Measurements from ENCODE around the gene GAL3ST2.

The GAL3ST2 gene

DNA sequence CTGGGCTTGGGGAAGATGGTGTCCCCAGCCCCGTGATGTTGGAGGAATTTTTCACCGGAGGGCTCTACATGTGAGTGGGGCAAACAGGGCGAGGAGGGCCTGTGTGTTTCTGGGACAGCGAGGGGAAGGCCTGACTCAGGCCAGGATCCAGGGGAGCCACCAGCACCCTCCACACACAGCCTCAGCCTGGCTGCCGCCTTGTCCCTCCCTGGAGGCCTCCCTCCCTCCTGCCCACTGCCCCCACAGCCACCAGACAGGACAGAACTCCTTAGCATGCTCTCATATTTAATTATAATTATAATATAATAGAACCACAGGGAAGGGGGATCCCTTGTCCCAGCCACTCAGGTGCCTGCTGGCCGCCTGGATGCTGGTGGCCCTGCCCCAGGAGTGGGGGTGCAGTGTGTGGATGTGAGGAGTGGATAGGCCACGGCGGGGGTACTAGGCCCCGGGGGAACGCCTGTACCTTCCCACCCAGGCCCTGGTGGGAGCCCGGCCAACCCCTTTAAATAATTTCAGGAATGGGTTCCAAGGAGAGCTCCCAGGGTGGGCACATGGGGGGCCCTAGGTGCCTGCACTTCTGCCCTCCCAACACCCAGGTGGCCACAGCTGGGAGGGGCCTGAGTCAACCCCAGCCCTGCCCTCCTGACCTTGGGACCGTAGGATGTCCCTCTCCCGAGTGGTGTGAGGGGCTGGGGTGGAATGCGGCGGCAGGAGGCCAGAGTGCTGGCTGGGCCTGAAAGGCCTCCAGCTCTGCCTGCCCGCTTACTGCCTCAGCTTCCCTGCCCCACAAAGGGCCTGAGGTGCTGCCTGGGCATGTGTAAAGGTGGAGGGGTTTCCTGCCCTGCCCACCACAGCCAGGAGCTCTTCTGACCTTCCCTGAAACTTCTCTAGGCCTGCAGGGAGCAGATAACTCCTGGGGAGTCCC, 73.3 kb downstream of the GAL3ST2 start:
- H3K4me3 Mint-ChIP-seq = no peak overlapping the region

DNA sequence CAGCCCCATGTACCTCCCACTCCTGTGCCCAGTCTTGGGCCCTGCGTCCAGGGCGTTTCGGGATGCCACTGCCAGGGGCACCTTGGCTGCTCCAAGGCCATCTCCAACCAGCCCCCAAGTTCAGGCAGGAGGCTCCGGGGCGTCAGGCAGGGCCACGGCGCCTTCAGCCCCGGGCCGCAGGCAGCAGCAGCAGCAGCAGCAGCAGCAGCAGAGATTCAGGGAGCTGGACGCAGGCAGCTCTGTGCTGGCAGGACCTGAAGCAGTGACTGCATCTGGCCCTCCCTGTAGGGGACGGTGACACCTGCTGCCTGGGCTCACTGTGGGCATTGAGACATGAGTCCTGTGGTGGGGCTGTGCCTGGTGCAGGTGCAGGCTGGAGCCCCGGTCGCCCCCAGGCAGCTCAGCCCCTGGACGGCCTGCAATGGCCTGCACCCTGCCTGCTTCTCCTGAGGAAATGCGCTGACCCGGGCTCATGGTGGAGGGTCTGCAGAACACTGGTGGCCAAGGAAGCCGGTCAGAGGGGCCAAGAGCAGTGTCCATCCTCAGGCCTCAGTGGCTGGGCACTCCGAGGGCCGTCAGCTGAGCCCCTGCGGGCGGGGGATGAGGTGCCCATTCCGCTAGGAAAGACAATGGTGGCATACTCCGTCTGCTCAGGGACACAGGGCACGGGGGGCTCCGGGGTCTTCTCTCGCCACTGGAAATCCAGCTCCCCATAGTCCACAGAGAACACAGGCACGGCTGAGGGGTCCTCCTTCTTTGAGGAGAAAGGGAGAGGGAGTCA, 74.1 kb downstream of the GAL3ST2 start:
- intact Hi-C loops (cut with micrococcal nuclease) = no loop called here
- Mint-ChIP-seq H3K27ac (no peak overlapping the region), H3K4me1 (ENCODE audit: low read depth) (peaks cover 10% of the 10 kb centered on the region), H3K9me3 (no peaks in the 10 kb centered on the region), H3K4me3 (no peak overlapping the region), H3K27me3 (peaks cover 19% of the 10 kb centered on the region), H3K36me3 (ENCODE audit: low read depth) (no peaks in the 10 kb centered on the region)

More for the DNA sequence above, 73.3 kb downstream of the GAL3ST2 start:
- peaks cover 19% of the 10 kb centered on the region for H3K4me1 Mint-ChIP-seq (ENCODE audit: low read depth)
- H3K36me3 Mint-ChIP-seq (ENCODE audit: low read depth) = no peaks in the 10 kb centered on the region
- H3K27me3 Mint-ChIP-seq = peaks cover 23% of the 10 kb centered on the region
- intact Hi-C loops (cut with micrococcal nuclease) = no loop called here
- H3K27ac Mint-ChIP-seq = no peak overlapping the region
- no peaks in the 10 kb centered on the region for H3K9me3 Mint-ChIP-seq

DNA sequence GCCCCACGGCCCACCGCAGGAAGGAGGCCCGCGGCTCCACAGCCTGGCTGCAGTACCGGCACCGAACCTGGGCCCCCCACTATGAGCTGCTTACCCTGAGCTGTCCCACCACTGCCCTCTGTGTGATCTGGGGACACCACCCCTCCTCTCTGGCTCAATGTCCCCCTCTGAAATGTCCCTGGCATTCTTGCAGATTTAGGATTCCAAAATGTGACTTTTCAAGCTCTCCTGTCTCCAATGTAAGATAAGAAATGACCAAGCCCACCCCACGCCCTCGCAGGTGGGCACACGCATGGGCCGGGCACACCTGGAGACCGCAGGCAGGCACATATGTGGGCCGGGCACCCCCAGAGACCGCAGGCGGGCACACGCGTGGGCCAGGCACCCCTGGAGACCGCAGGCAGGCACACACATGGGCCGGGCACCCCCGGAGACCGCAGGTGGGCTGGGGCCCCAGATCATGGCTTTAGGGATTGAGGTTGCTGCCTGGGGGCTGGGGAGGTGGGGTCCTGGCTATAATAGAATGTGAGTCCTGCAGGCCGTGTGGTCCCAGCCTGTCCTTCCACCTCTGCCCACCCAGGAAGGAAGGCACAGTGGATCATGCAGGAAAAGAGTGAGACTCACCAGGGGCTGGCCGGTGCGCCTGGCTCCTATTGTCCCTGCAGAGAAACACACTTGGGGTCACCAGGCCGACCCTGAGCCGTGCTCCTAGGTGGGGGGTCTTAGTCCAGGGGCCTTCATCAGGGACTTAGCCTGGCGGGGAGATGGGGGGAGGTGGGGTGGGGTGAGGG, 74.9 kb downstream of the GAL3ST2 start:
- Mint-ChIP-seq H3K4me1 (ENCODE audit: low read depth) (peaks cover 2% of the 10 kb centered on the region), H3K4me3 (no peak overlapping the region), H3K36me3 (ENCODE audit: low read depth) (no peaks in the 10 kb centered on the region), H3K27ac (no peak overlapping the region), H3K27me3 (peaks cover 16% of the 10 kb centered on the region), H3K9me3 (no peaks in the 10 kb centered on the region)
- intact Hi-C loops (cut with micrococcal nuclease) = no loop called here

DNA sequence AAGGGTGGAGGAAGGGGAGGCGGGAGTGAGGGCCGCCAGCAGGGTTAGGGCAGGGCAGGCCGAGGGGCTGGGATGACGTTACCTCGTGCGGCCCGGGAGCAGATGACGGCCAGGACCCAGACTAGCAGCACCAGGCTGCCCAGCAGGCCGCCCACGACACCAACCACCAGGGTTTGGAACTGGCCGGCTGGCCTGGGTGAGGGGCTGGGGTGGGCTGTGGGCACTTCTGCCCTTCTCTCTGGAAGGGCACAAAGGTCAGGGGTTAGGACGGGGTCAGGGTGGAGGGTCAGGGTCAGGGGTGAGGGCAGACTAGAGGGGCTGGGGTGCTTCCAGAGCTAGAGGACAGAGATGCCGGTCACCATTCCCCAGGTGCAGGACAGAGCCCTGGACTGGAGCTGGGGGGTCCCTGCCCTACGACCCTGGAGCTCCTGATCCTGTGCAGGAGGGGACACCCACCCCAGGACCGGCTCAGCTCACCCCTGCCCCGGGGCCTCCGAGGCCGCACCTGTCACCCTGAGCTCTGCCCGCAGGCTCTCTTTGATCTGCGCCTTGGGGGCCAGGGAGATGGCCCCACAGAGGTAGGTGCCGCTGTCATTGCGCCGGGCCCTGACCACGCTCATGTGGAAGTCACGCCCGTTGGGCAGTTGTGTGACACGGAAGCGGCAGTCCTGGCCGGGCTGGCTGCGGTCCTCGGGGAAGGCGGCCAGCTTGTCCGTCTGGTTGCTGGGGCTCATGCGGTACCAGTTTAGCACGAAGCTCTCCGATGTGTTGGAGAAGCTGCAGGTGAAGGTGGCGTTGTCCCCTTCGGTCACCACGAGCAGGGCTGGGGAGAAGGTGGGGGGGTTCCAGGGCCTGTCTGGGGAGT, 75.7 kb downstream of the GAL3ST2 start:
- H3K9me3 Mint-ChIP-seq = no peaks in the 10 kb centered on the region
- H3K4me1 Mint-ChIP-seq (ENCODE audit: low read depth) = no peaks in the 10 kb centered on the region
- no peak overlapping the region for H3K4me3 Mint-ChIP-seq
- no peaks in the 10 kb centered on the region for H3K36me3 Mint-ChIP-seq (ENCODE audit: low read depth)
- H3K27ac Mint-ChIP-seq = no peak overlapping the region
- intact Hi-C loops (cut with micrococcal nuclease) = no loop called here
- peaks cover 11% of the 10 kb centered on the region for H3K27me3 Mint-ChIP-seq

DNA sequence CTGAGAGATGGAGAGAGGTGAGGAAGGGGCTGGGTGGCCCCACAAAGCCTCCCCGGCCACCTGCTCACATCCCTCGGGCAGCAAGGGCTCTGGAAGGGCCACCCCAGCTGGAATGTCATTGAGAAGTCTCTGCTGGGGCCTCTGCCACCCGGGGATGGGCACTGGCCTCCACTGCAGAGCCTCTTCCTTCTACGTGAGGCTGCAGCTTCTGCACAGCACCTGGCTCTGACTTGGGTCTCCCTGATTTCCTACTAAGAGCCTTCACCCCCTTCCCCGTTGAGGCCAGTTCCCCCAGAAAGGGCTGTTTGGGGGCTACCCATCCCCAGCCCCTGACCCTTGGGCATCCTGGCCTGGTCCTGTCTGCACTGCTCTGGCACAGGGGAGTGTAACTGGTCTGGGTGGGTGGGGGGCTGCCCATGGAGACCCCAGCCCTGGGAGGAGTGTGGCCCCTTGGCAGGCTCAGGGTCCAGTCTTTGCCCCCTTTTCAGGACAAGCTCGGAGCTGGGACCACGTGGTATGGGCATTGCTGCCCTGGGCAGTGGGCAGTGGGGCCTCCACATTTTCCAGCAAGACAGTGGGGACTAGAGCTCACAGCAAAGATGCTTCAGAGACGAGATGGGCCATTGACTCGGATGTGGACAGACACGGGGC, 76.5 kb downstream of the GAL3ST2 start:
- Mint-ChIP-seq H3K27ac (no peak overlapping the region), H3K36me3 (ENCODE audit: low read depth) (no peaks in the 10 kb centered on the region), H3K4me3 (no peak overlapping the region), H3K27me3 (peaks cover 8% of the 10 kb centered on the region), H3K9me3 (no peaks in the 10 kb centered on the region), H3K4me1 (ENCODE audit: low read depth) (no peaks in the 10 kb centered on the region)
- intact Hi-C loops (cut with micrococcal nuclease) = no loop called here

All from dendritic cell treated with granulocyte-macrophage colony-stimulating factor and Interleukin-4, amounts not matched to agents 40 ng/mL and 50 ng/mL, for 4 days (primary cell).